Measurements from ENCODE around the gene MYBPHL.
"Not testable (repeated sequence)": the region's sequence is repeated elsewhere in the genome, so short reads cannot be mapped to it uniquely, and the experiment has no call there.

MYBPHL gene

GRCh38 chr1:109305991-109306390, 820 bp downstream of the MYBPHL start:
- DNase-seq = not testable (repeated sequence)

GRCh38 chr1:109304226-109304920, 2.4 kb downstream of the MYBPHL start:
- DNase-seq = no peak

GRCh38 chr1:109301874-109302273, 4.9 kb downstream of the MYBPHL start:
- no peak for DNase-seq

GRCh38 chr1:109300650-109301151, 6.1 kb downstream of the MYBPHL start:
- no peak for DNase-seq

- no peak for DNase-seq
Observed at GRCh38 chr1:109299558-109300343, 7.1 kb downstream of the MYBPHL start.

- no peak for DNase-seq
Observed at GRCh38 chr1:109298666-109299557, 7.9 kb downstream of the MYBPHL start.

- no peak for DNase-seq
Observed at GRCh38 chr1:109296782-109297181, 10.0 kb downstream of the MYBPHL start.

GRCh38 chr1:109295712-109296415, 10.9 kb downstream of the MYBPHL start:
- no peak for DNase-seq

GRCh38 chr1:109294481-109294880, 12.3 kb downstream of the MYBPHL start:
- no peak for DNase-seq

- DNase-seq = no peak
Observed at GRCh38 chr1:109293026-109293425, 13.8 kb downstream of the MYBPHL start.

GRCh38 chr1:109292364-109292763, 14.4 kb downstream of the MYBPHL start:
- DNase-seq = no peak

GRCh38 chr1:109290998-109291397, 15.8 kb downstream of the MYBPHL start:
- DNase-seq = no peak

GRCh38 chr1:109290137-109290536, 16.7 kb downstream of the MYBPHL start:
- no peak for DNase-seq

GRCh38 chr1:109286762-109287161, 20.0 kb downstream of the MYBPHL start:
- DNase-seq = not testable (repeated sequence)

- no peak for DNase-seq
Observed at GRCh38 chr1:109283748-109284600, 22.8 kb downstream of the MYBPHL start.

- peak; percentile 86 for DNase-seq
Observed at GRCh38 chr1:109282952-109283747, 23.7 kb downstream of the MYBPHL start, which contains the start of gene PSRC1. Gene PSRC1, minus strand, starts transcription at chr1:109283145.

GRCh38 chr1:109282497-109282951, 24.3 kb downstream of the MYBPHL start:
- DNase-seq = no peak

GRCh38 chr1:109281680-109282496, 24.9 kb downstream of the MYBPHL start:
- DNase-seq = no peak

GRCh38 chr1:109280862-109281261, 25.9 kb downstream of the MYBPHL start:
- DNase-seq = no peak

All from stimulated activated CD4-positive, alpha-beta T cell treated with anti-CD3 and anti-CD28 coated beads, Interleukin-12 subunit alpha, Interleukin-12 subunit beta, amount 100 ng/mL, for 4 hours (primary cell).